ENCODE data around the gene IGF2R.

DNA sequence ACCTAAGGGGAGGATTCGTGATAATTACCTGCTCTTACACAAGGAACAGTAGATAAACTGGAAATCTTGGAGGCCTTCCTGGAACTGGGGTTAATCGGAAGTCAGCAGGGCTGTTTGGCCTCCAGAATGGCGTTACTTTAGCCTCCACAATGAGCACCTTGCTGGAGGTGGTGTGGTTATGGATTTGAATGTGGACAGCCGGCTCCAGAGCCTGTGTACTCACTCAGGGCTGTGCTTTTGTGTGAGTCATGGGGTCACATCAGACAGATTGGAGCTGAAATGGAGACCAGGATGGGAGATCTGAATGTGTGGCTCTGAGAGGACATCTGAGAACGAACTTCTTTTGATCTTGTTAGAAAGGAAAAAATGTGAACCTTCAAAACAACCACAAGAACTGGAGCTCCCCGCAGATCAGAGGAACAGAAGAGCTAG lies 30.4 kb downstream of the IGF2R start:
- TF ChIP-seq, protein P1, sequence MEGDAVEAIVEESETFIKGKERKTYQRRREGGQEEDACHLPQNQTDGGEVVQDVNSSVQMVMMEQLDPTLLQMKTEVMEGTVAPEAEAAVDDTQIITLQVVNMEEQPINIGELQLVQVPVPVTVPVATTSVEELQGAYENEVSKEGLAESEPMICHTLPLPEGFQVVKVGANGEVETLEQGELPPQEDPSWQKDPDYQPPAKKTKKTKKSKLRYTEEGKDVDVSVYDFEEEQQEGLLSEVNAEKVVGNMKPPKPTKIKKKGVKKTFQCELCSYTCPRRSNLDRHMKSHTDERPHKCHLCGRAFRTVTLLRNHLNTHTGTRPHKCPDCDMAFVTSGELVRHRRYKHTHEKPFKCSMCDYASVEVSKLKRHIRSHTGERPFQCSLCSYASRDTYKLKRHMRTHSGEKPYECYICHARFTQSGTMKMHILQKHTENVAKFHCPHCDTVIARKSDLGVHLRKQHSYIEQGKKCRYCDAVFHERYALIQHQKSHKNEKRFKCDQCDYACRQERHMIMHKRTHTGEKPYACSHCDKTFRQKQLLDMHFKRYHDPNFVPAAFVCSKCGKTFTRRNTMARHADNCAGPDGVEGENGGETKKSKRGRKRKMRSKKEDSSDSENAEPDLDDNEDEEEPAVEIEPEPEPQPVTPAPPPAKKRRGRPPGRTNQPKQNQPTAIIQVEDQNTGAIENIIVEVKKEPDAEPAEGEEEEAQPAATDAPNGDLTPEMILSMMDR (IDR thresholded peaks at IDR 0.05 in 4 of 5, conservative IDR thresholded peaks at IDR 0.05 in 1 of 5) = no peak
- TF ChIP-seq POLR2A (IDR thresholded peaks at IDR 0.05) = no peak

Data from gastrocnemius medialis (tissue), 4 donors.